Astrocyte (in vitro differentiated cells and primary cell): ENCODE data around the gene ZBTB7C. TPM values are rescaled to one million over a fixed set of nuclear protein-coding genes. Genes with fewer than 3 reads are reported as not detected.

Experiments
- DNase-seq: peaks from one replicate; pipeline ENCODE4 v3.0.0-alpha.2; 2010; ENCODE audit warnings: low read depth
- FAIRE-seq: peaks from 2 replicates; lab custom pipeline; 2011; peaks lifted over from hg19 to GRCh38; lab: Jason Lieb, UNC
- H2AFZ ChIP-seq: 2 replicates; pipeline ENCODE4 v1.6.0; 2012; ENCODE audit warnings: low read depth, low read length, inconsistent platforms
- H3K27ac ChIP-seq: 2 replicates; pipeline ENCODE4 v1.5.1; 2011; ENCODE audit warnings: low read depth, low read length, inconsistent platforms
- H3K27me3 ChIP-seq: 2 replicates; pipeline ENCODE4 v1.6.0; 2011; ENCODE audit warnings: low read length, inconsistent platforms; ENCODE audit not compliant: insufficient read depth
- H3K36me3 ChIP-seq: 2 replicates; pipeline ENCODE4 v1.5.1; 2011; ENCODE audit warnings: low read length, inconsistent platforms; ENCODE audit not compliant: insufficient read depth
- H3K4me1 ChIP-seq: 2 replicates; pipeline ENCODE4 v1.5.1; 2011; ENCODE audit warnings: low read length, inconsistent platforms; ENCODE audit not compliant: insufficient read depth
- H3K4me2 ChIP-seq: 2 replicates; pipeline ENCODE4 v1.6.0; 2012; ENCODE audit warnings: low read length, inconsistent platforms
- H3K4me3 ChIP-seq: 2 replicates; pipeline ENCODE4 v1.5.1; 2011; ENCODE audit warnings: low read depth, mild to moderate bottlenecking, low read length, inconsistent platforms; ENCODE audit not compliant: insufficient read depth
- H3K79me2 ChIP-seq: 2 replicates; pipeline ENCODE4 v1.6.0; 2012; ENCODE audit warnings: mild to moderate bottlenecking, low read length, inconsistent platforms; ENCODE audit not compliant: insufficient read depth
- H3K9ac ChIP-seq: 2 replicates; pipeline ENCODE4 v1.6.0; 2012; ENCODE audit warnings: mild to moderate bottlenecking, low read length, inconsistent platforms
- H3K9me3 ChIP-seq: 2 replicates; pipeline ENCODE4 v1.5.1; 2012; ENCODE audit warnings: low read depth, mild to moderate bottlenecking, low read length, inconsistent platforms; ENCODE audit not compliant: insufficient read depth
- H4K20me1 ChIP-seq: 2 replicates; pipeline ENCODE4 v1.6.0; 2012; ENCODE audit warnings: low read length, inconsistent platforms; ENCODE audit not compliant: insufficient read depth
- H3K27ac Mint-ChIP-seq: one replicate; pipeline ENCODE4 v1.8.0; 2021; ENCODE audit warnings: mild to moderate bottlenecking, mixed read lengths; ENCODE audit not compliant: unreplicated experiment
- H3K27me3 Mint-ChIP-seq: one replicate; pipeline ENCODE4 v1.8.0; 2021; ENCODE audit warnings: low read depth, mixed read lengths; ENCODE audit not compliant: unreplicated experiment
- H3K36me3 Mint-ChIP-seq: one replicate; pipeline ENCODE4 v1.8.0; 2021; ENCODE audit warnings: low read depth, mixed read lengths; ENCODE audit not compliant: unreplicated experiment
- H3K4me1 Mint-ChIP-seq: one replicate; pipeline ENCODE4 v1.8.0; 2021; ENCODE audit warnings: low read depth, mixed read lengths; ENCODE audit not compliant: unreplicated experiment
- H3K4me3 Mint-ChIP-seq: one replicate; pipeline ENCODE4 v1.8.0; 2021; ENCODE audit warnings: mild to moderate bottlenecking, moderate library complexity, mixed read lengths; ENCODE audit not compliant: unreplicated experiment
- H3K9me3 Mint-ChIP-seq: one replicate; pipeline ENCODE4 v1.8.0; 2021; ENCODE audit warnings: mild to moderate bottlenecking, mixed read lengths; ENCODE audit not compliant: unreplicated experiment
- EZH2 ChIP-seq: IDR thresholded peaks from 2 replicates; pipeline ENCODE4 v1.6.1; 2012; ENCODE audit warnings: mild to moderate bottlenecking, low read length, inconsistent platforms; ENCODE audit not compliant: insufficient read depth
- total RNA-seq: library from RNA; stranded (reverse); gene quantifications from 2 replicates; pipeline ENCODE4 v1.2.1, GENCODE V29; 2021
- TF ChIP-seq, protein P1 (sequence below): IDR thresholded peaks from 2 replicates; pipeline ENCODE4 v1.5.1; 2011; ENCODE audit warnings: low read depth, mild to moderate bottlenecking, inconsistent platforms, low read length, moderate library complexity; ENCODE audit not compliant: insufficient read depth

The ZBTB7C gene
- total RNA-seq, 1 donor from 2014 or later: 1.0 TPM

GRCh38 chr18:48230467-48231113 is 178.6 kb downstream of the ZBTB7C start:
- Histone ChIP-seq H3K4me3 (no peak overlapping the region), H3K27ac (no peak overlapping the region), H3K36me3 (no peaks in the 10 kb centered on the region), H3K9ac (no peak overlapping the region), H3K9me3 (no peaks in the 10 kb centered on the region), H2AFZ (no peak overlapping the region), H3K79me2 (no peaks in the 10 kb centered on the region), H3K27me3 (peaks cover 13% of the 10 kb centered on the region), H3K4me1 (no peaks in the 10 kb centered on the region), H4K20me1 (no peaks in the 10 kb centered on the region), H3K4me2 (no peak overlapping the region)
- Mint-ChIP-seq H3K27ac (no peak overlapping the region), H3K4me3 (no peak overlapping the region), H3K36me3 (no peaks in the 10 kb centered on the region), H3K9me3 (peaks cover 2% of the 10 kb centered on the region), H3K4me1 (peaks cover 9% of the 10 kb centered on the region), H3K27me3 (peaks cover 50% of the 10 kb centered on the region)
- DNase-seq (peak; percentile 15), FAIRE-seq (no peak)
- no peak for TF ChIP-seq EZH2
- TF ChIP-seq, protein P1, sequence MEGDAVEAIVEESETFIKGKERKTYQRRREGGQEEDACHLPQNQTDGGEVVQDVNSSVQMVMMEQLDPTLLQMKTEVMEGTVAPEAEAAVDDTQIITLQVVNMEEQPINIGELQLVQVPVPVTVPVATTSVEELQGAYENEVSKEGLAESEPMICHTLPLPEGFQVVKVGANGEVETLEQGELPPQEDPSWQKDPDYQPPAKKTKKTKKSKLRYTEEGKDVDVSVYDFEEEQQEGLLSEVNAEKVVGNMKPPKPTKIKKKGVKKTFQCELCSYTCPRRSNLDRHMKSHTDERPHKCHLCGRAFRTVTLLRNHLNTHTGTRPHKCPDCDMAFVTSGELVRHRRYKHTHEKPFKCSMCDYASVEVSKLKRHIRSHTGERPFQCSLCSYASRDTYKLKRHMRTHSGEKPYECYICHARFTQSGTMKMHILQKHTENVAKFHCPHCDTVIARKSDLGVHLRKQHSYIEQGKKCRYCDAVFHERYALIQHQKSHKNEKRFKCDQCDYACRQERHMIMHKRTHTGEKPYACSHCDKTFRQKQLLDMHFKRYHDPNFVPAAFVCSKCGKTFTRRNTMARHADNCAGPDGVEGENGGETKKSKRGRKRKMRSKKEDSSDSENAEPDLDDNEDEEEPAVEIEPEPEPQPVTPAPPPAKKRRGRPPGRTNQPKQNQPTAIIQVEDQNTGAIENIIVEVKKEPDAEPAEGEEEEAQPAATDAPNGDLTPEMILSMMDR: peak; percentile 56

DNA sequence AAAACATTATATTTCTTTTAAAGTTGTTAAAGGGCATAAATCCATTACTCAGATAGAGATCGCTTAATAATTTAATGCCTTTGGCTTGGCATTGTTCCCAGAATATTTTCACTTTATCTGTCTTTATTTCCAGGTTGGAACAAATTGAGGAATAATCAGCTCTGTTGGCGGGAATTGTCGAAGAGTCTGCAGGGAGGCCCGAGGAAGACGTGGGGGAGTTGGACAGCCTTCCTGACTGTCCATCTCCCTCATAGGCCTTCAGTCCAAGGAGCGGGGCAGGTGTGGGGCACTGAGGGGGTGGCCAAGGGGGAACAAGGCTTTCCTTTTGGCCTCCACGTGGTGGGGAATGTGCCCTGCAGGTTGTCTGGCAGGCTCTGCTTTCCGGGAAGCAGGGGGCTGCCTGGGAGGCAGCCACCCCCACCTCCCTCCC is 179.6 kb downstream of the ZBTB7C start:
- H3K9me3 ChIP-seq: no peaks in the 10 kb centered on the region
- H2AFZ ChIP-seq: no peak overlapping the region
- FAIRE-seq (no peak), DNase-seq (no peak)
- no peak overlapping the region for H3K4me2 ChIP-seq
- H3K4me3 ChIP-seq: no peak overlapping the region
- H3K9me3 Mint-ChIP-seq: peaks cover 2% of the 10 kb centered on the region
- TF ChIP-seq, protein P1: no peak
- no peak for TF ChIP-seq EZH2
- H3K4me1 Mint-ChIP-seq: peaks cover 9% of the 10 kb centered on the region
- H3K27me3 Mint-ChIP-seq: peaks cover 56% of the 10 kb centered on the region
- no peaks in the 10 kb centered on the region for H3K79me2 ChIP-seq
- no peaks in the 10 kb centered on the region for H3K36me3 Mint-ChIP-seq
- H3K27ac ChIP-seq: no peak overlapping the region
- peaks cover 13% of the 10 kb centered on the region for H3K27me3 ChIP-seq
- H4K20me1 ChIP-seq: no peaks in the 10 kb centered on the region
- no peak overlapping the region for H3K9ac ChIP-seq
- no peak overlapping the region for H3K27ac Mint-ChIP-seq
- H3K36me3 ChIP-seq: no peaks in the 10 kb centered on the region
- no peak overlapping the region for H3K4me3 Mint-ChIP-seq
- no peaks in the 10 kb centered on the region for H3K4me1 ChIP-seq

- FAIRE-seq (no peak), DNase-seq (no peak)
- no peak overlapping the region for H3K4me3 Mint-ChIP-seq
- Histone ChIP-seq H3K4me1 (no peaks in the 10 kb centered on the region), H3K4me3 (no peak overlapping the region), H3K9me3 (no peaks in the 10 kb centered on the region), H4K20me1 (no peaks in the 10 kb centered on the region), H3K27me3 (peaks cover 15% of the 10 kb centered on the region), H3K4me2 (no peak overlapping the region), H3K9ac (no peak overlapping the region), H3K79me2 (no peaks in the 10 kb centered on the region), H2AFZ (no peak overlapping the region), H3K27ac (no peak overlapping the region), H3K36me3 (no peaks in the 10 kb centered on the region)
- peaks cover 9% of the 10 kb centered on the region for H3K4me1 Mint-ChIP-seq
- peaks cover 2% of the 10 kb centered on the region for H3K9me3 Mint-ChIP-seq
- TF ChIP-seq EZH2: no peak
- TF ChIP-seq, protein P1: no peak
- no peak overlapping the region for H3K27ac Mint-ChIP-seq
- H3K27me3 Mint-ChIP-seq: peaks cover 58% of the 10 kb centered on the region
- no peaks in the 10 kb centered on the region for H3K36me3 Mint-ChIP-seq
Observed at GRCh38 chr18:48228841-48229240, 180.3 kb downstream of the ZBTB7C start.
